Measurements from ENCODE around the gene KNTC1.

Gene KNTC1

DNA sequence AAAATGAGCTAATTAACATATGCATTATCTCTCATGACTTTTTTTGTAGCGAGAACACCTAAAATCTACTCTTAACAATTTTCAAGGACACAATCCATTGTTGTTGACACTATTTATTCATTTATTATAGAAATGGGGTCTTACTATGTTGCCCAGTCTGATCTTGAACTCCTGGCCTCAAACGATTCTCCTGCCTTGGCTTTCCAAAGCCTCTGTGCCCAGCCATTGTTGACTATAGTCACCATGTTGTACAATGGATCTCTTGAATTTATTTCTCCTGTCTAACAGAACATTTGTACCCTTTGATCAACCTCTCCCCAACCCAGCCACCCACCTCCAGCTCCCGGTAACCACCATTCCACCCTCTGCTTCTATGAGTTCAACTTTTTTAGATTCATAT, 134.9 kb downstream of the KNTC1 start:
- Histone ChIP-seq H3K4me3 (no peak overlapping the region), H3K36me3 (no peaks in the 10 kb centered on the region), H3K4me2 (no peak overlapping the region), H4K20me1 (no peaks in the 10 kb centered on the region), H3K27me3 (no peaks in the 10 kb centered on the region), H3K27ac (no peak overlapping the region), H3K9ac (no peak overlapping the region), H3K9me3 (no peaks in the 10 kb centered on the region), H3K4me1 (peaks cover 6% of the 10 kb centered on the region; the same call in 1 of the 2 replicates)
- TF ChIP-seq Cebpa-rat (IDR thresholded peaks at IDR 0.05) = no peak

DNA sequence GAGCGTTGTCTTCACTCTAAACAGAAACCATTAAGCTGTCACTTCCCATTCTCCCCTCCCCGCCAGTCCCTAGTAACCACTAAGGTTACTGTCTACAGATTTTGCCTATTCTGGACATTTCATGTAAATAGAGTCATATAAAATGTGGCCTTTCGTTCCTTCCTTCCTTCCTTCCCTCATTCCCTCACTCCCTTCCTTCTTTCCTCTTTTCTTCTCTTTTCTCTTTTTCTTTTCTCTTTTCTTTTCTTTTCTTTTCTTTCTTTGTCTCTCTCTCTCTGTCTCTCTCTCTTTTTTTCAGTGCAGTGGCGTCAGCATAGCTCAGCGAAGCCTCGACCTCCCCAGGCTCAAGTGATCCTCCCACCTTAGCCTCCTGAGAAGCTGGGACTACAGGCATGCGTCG, 138.3 kb downstream of the KNTC1 start:
- TF ChIP-seq Cebpa-rat (IDR thresholded peaks at IDR 0.05) = no peak

DNA sequence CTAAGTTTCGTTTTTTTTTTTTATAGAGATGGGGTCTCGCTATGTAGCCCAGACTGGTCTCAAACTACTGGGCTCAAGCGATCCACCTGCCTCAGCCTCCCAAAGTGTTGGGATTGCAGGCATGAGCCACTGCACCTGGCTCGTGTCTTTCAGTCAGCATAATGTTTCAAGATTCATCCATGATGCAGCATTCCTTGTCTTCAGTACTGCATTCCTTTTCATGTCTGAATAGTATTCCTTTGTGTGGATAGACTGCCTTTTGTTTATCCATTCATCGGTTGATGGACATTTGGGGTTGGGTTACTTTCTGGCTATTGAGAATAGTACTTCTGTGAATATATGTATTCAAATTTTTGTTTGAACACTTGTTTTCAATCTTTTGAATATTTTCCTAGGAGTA, 138.7 kb downstream of the KNTC1 start:
- H3K4me1 ChIP-seq = no peaks in the 10 kb centered on the region
- no peaks in the 10 kb centered on the region for H3K36me3 ChIP-seq
- no peak for TF ChIP-seq Cebpa-rat (IDR thresholded peaks at IDR 0.05)
- H3K4me2 ChIP-seq = no peak overlapping the region
- no peak overlapping the region for H3K27ac ChIP-seq
- H3K9me3 ChIP-seq = no peaks in the 10 kb centered on the region
- no peak overlapping the region for H3K4me3 ChIP-seq
- no peak overlapping the region for H3K9ac ChIP-seq
- no peaks in the 10 kb centered on the region for H3K27me3 ChIP-seq
- no peaks in the 10 kb centered on the region for H4K20me1 ChIP-seq

More for the DNA sequence above, 138.3 kb downstream of the KNTC1 start:
- Histone ChIP-seq H3K4me2 (no peak overlapping the region), H4K20me1 (no peaks in the 10 kb centered on the region), H3K9ac (no peak overlapping the region), H3K4me3 (no peak overlapping the region), H3K27me3 (no peaks in the 10 kb centered on the region), H3K4me1 (no peaks in the 10 kb centered on the region), H3K27ac (no peak overlapping the region), H3K9me3 (no peaks in the 10 kb centered on the region), H3K36me3 (no peaks in the 10 kb centered on the region)

DNA sequence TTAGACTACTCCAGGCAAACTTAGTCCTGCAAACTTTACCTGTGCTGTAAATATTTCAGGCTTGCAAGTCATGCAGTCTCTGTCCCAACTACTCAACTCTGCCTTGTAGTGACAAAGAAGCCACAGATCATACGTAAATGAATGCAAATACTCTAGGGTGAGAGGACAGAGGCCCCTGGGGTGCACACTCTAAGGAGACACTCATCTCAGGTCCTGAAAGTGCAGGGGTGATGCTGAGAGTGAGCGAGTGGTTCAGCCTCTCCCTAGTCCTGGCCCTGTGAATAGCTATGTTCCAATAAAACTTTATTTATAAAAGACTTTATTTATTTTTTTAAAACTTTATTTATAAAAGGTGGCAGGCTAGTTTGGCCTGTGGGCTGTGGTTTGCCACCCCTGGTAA, 141.2 kb downstream of the KNTC1 start:
- Histone ChIP-seq H3K4me3 (no peak overlapping the region), H3K9me3 (no peaks in the 10 kb centered on the region), H3K27ac (no peak overlapping the region), H3K9ac (no peak overlapping the region), H3K4me2 (no peak overlapping the region), H3K36me3 (no peaks in the 10 kb centered on the region), H4K20me1 (no peaks in the 10 kb centered on the region), H3K4me1 (0 out of 2 replicates have a peak, but pooled peaks cover 4% of the 10 kb centered on the region), H3K27me3 (no peaks in the 10 kb centered on the region)
- no peak for TF ChIP-seq Cebpa-rat (IDR thresholded peaks at IDR 0.05)

DNA sequence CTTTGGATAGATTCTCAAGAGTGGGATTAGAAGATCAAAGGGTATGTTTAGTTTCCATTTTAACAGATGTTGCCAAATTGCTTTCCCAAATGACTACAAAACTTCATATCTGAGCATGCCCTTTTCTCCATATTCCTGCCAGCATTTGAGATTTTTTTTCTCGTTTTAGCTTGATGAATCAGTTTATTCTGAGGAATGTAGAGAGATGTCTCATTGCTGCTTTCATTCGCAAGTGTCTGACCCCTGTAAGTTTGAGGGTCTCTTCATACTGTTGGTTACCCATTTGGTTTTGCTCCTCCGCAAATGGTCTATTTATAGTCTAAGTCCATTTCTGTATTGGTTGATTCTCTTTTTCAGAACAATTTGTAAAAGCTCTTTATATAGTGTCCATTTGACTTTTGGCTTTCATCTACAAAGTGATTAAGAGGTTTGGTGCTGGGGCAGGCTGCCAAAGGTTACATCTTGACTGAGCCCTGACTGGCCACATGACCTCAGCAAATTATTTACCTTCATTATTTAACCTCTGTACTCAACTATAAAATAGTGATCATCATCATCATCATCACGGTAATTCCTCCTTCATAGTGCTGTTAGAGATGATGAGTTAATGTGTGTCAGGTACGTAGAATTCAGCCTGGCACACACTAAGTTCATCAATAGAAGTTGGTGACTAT, 142.5 kb downstream of the KNTC1 start:
- H3K4me3 ChIP-seq = no peak overlapping the region
- no peak overlapping the region for H3K27ac ChIP-seq
- TF ChIP-seq Cebpa-rat (IDR thresholded peaks at IDR 0.05) = no peak
- no peaks in the 10 kb centered on the region for H3K27me3 ChIP-seq
- no peaks in the 10 kb centered on the region for H4K20me1 ChIP-seq
- H3K9me3 ChIP-seq = no peaks in the 10 kb centered on the region
- no peak overlapping the region for H3K9ac ChIP-seq
- 0 out of 2 replicates have a peak, but pooled peaks cover 4% of the 10 kb centered on the region for H3K4me1 ChIP-seq
- H3K36me3 ChIP-seq = no peaks in the 10 kb centered on the region
- no peak overlapping the region for H3K4me2 ChIP-seq

DNA sequence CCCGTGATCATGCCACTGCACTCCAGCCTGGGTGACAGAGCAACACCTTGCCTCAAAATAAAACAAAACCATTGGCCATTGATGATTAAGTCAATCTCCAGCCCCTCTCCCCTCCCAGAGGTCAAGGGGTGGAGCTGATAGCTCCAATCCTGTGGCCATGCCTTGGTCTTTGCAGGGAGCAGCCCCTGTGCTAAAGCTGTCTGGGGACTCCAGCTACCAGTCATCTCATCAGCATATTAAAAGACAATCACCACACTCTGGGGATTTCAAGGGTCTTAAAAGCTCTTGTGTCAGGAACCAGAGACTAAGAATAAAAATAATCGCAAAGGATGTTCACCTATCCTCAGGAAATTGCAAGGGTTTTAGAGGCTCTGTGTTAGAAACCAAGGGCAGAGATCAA, 145.5 kb downstream of the KNTC1 start:
- Histone ChIP-seq H3K27ac (no peak overlapping the region), H3K27me3 (no peaks in the 10 kb centered on the region), H3K9me3 (no peaks in the 10 kb centered on the region), H3K4me1 (0 out of 2 replicates have a peak, but pooled peaks cover 4% of the 10 kb centered on the region), H3K36me3 (no peaks in the 10 kb centered on the region), H3K4me2 (no peak overlapping the region), H4K20me1 (no peaks in the 10 kb centered on the region), H3K4me3 (no peak overlapping the region), H3K9ac (no peak overlapping the region)
- no peak for TF ChIP-seq Cebpa-rat (IDR thresholded peaks at IDR 0.05)
